VCaP (cell line): ENCODE measurements around the gene TBX6.
A peak's percentile ranks its signal among the peaks of the same experiment; 100 is the strongest.

Source experiments
- H3K27ac ChIP-seq: fragments of 450-650 bp; 2 replicates; pipeline ENCODE4 v1.5.1; 2017
- CTCF ChIP-seq: fragments of 450-650 bp; conservative IDR thresholded peaks from 2 replicates; pipeline ENCODE4 v1.5.1; 2017; ENCODE audit warnings: mild to moderate bottlenecking, moderate library complexity

TBX6 gene

GRCh38 chr16:30075503-30076275 is 16.0 kb downstream of the TBX6 start, which contains the start of gene PPP4C:
Gene PPP4C, plus strand, starts transcription at chr16:30075994. Its CDS starts 384 bp downstream, at chr16:30076378.
- TF ChIP-seq CTCF, result no peak

GRCh38 chr16:30070490-30070889 is 21.2 kb downstream of the TBX6 start:
- no peak for TF ChIP-seq CTCF
- H3K27ac ChIP-seq, result no peak overlapping the region

More at GRCh38 chr16:30075503-30076275, 16.0 kb downstream of the TBX6 start, which contains the start of gene PPP4C:
- peak within 1 kb of the TSS; percentile 72 for H3K27ac ChIP-seq

GRCh38 chr16:30069611-30070462 is 21.9 kb downstream of the TBX6 start:
- H3K27ac ChIP-seq, result no peak overlapping the region
- no peak for TF ChIP-seq CTCF

- peak; percentile 58 for TF ChIP-seq CTCF
- no peak overlapping the region for H3K27ac ChIP-seq
Observed at GRCh38 chr16:30068750-30069610, 22.7 kb downstream of the TBX6 start.

- H3K27ac ChIP-seq, result peak overlapping the region; percentile 93; the same call in 1 of the 2 replicates
- no peak for TF ChIP-seq CTCF
Observed at GRCh38 chr16:30068333-30068732, 23.4 kb downstream of the TBX6 start.

- H3K27ac ChIP-seq, result peak overlapping the region; percentile 93; the same call in 1 of the 2 replicates
Observed at GRCh38 chr16:30067584-30067916, 24.2 kb downstream of the TBX6 start.

More at GRCh38 chr16:30067584-30067916, 24.2 kb downstream of the TBX6 start:
- TF ChIP-seq CTCF, result no peak
